HepG2 (cell line): ENCODE results near the gene ROBO3. TPM values are rescaled to one million over a fixed set of nuclear protein-coding genes. Genes with fewer than 3 reads are reported as not detected.

Experiments used
- ATAC-seq: fragments of 200-7000 bp; cut with Tn5 transposase; 3 replicates; pipeline ENCODE4 v1.9.1; 2020; ENCODE audit warnings: mild to moderate bottlenecking, moderate library complexity
- BruUV-seq: library from RNA; stranded (reverse); fragments of 400-500 nt; replicated peaks from 2 replicates; lab custom pipeline; 2021; lab: Mats Ljungman, UMichigan
- CTCF ChIA-PET: fragments of 300-600 bp; formaldehyde crosslinking; extraction: SDS; loops from one replicate; lab custom pipeline; 2021; ENCODE audit warnings: low total read pairs, inconsistent platforms, low intra/inter-chr PET ratio; lab: Yijun Ruan, JAX
- POLR2A ChIA-PET: fragments of 350-600 bp; sonication (Branson Sonifier 250); formaldehyde crosslinking; loops from one replicate; lab custom pipeline; 2020; ENCODE audit warnings: antibody characterized with exemption, inconsistent platforms; lab: Yijun Ruan, JAX
- DNase-seq: peaks from one replicate; pipeline ENCODE4 v3.0.0-alpha.2; 2015; ENCODE audit warnings: low spot score
- FAIRE-seq: peaks from 3 replicates; lab custom pipeline; 2011; peaks lifted over from hg19 to GRCh38; lab: Jason Lieb, UNC
- H2AFZ ChIP-seq: one replicate; pipeline ENCODE4 v1.6.1; 2011; ENCODE audit warnings: low read length, inconsistent platforms
- H3K27ac ChIP-seq: fragments of 300-600 bp; 3 replicates; pipeline ENCODE4 v1.8.0; 2011; ENCODE audit warnings: mixed run types, mild to moderate bottlenecking, mixed read lengths, low read length, inconsistent platforms; ENCODE audit not compliant: insufficient read depth; ENCODE audit errors: extremely low read length
- H3K27me3 ChIP-seq, 2 experiments: fragments of 200-600 bp in 1 of 2; 2 replicates in 1 of 2; 3 replicates in 1 of 2; pipeline versions ENCODE4 v1.6.0 to v1.8.0; 2011; ENCODE audit warnings: low read length in 2 of 2, mild to moderate bottlenecking in 2 of 2, moderate library complexity in 2 of 2, inconsistent platforms in 1 of 2; ENCODE audit not compliant: insufficient read depth in 2 of 2, control insufficient read depth in 1 of 2
- H3K36me3 ChIP-seq, 2 experiments: fragments of 200-600 bp in 1 of 2; replicated peaks in 1 of 2; 2 replicates in 1 of 2; 3 replicates in 1 of 2; pipeline versions ENCODE4 v1.5.1 to v1.8.0; 2011; ENCODE audit warnings: low read length in 2 of 2, inconsistent platforms in 1 of 2; ENCODE audit not compliant: insufficient read depth in 2 of 2, control insufficient read depth in 1 of 2
- H3K4me1 ChIP-seq: 2 replicates; pipeline ENCODE4 v1.5.1; 2012; ENCODE audit warnings: low read length, inconsistent platforms; ENCODE audit not compliant: insufficient read depth
- H3K4me2 ChIP-seq: 2 replicates; pipeline ENCODE4 v1.6.0; 2011; ENCODE audit warnings: low read depth, low read length, inconsistent platforms
- H3K4me3 ChIP-seq, 3 experiments: fragments of 200-600 bp in 1 of 3; sonication (generic), shearing (Covaris generic) in 1 of 3; replicated peaks in 1 of 3; 2 replicates each; pipeline ENCODE4 v1.5.1; 2011 to 2016; ENCODE audit warnings: low read length in 3 of 3, inconsistent platforms in 2 of 3, low read depth in 2 of 3, mild to moderate bottlenecking in 2 of 3, control low read depth in 1 of 3, mixed read lengths in 1 of 3; ENCODE audit not compliant: insufficient read depth in 1 of 3
- H3K79me2 ChIP-seq: one replicate; pipeline ENCODE4 v1.6.1; 2011; ENCODE audit warnings: low read length, inconsistent platforms; ENCODE audit not compliant: insufficient read depth
- H3K9ac ChIP-seq: 2 replicates; pipeline ENCODE4 v1.6.0; 2011; ENCODE audit warnings: mild to moderate bottlenecking, low read depth, low read length, inconsistent platforms; ENCODE audit not compliant: insufficient read depth
- H3K9me3 ChIP-seq: 2 replicates; pipeline ENCODE4 v1.5.1; 2012; ENCODE audit warnings: mild to moderate bottlenecking, low read length
- H4K20me1 ChIP-seq: 2 replicates; pipeline ENCODE4 v1.6.0; 2011; ENCODE audit warnings: inconsistent platforms, mild to moderate bottlenecking, low read length, moderate library complexity; ENCODE audit not compliant: insufficient read depth
- ATF1 ChIP-seq: IDR thresholded peaks from 2 replicates; pipeline ENCODE4 v1.6.1; 2016; ENCODE audit warnings: mild to moderate bottlenecking, control low read depth
- GTF3A ChIP-seq: sonication (generic); formaldehyde crosslinking; conservative IDR thresholded peaks from 2 replicates; pipeline ENCODE4 v1.4.0; 2020; ENCODE audit warnings: mild to moderate bottlenecking, missing genetic modification reagents
- KDM6A ChIP-seq: IDR thresholded peaks from 2 replicates; pipeline ENCODE4 v1.6.1; 2016; ENCODE audit warnings: low read depth
- MEIS1 ChIP-seq: sonication (generic); formaldehyde crosslinking; IDR thresholded peaks from 2 replicates; pipeline ENCODE4 v1.9.0; 2021; ENCODE audit warnings: mild to moderate bottlenecking, missing genetic modification reagents, moderate library complexity, borderline replicate concordance
- MYC ChIP-seq: sonication (generic); formaldehyde crosslinking; IDR thresholded peaks from 2 replicates; pipeline ENCODE4 v1.9.0; 2021; ENCODE audit warnings: missing genetic modification reagents, borderline replicate concordance
- SNAPC5 ChIP-seq: sonication (generic); formaldehyde crosslinking; IDR thresholded peaks from 2 replicates; pipeline ENCODE4 v1.8.1; 2023; ENCODE audit warnings: mild to moderate bottlenecking, missing genetic modification reagents, borderline replicate concordance
- ZFP62 ChIP-seq: sonication (generic); formaldehyde crosslinking; IDR thresholded peaks from 2 replicates; pipeline ENCODE4 v1.4.0; 2020; ENCODE audit warnings: missing genetic modification reagents
- ZNF607 ChIP-seq: sonication (generic); formaldehyde crosslinking; IDR thresholded peaks from 2 replicates; pipeline ENCODE4 v1.5.1; 2020; ENCODE audit warnings: missing genetic modification reagents, mild to moderate bottlenecking, borderline replicate concordance
- ZNF790 ChIP-seq: sonication (generic); formaldehyde crosslinking; IDR thresholded peaks from 2 replicates; pipeline ENCODE4 v1.8.0; 2022; ENCODE audit warnings: missing genetic modification reagents, mild to moderate bottlenecking, borderline replicate concordance
- WGBS: methylation state at CpG from one replicate; pipeline ENCODE4 v1.1.6; 2017; ENCODE audit warnings: low lambda C conversion rate; 5-methylcytosine and 5-hydroxymethylcytosine counted together
- in situ Hi-C: cut with HindIII; loops from 2 replicates; pipeline ENCODE4 v1.10.0; 2017; ENCODE audit warnings: low pct_unique_long_range_greater_than_20kb; ENCODE audit not compliant: extremely low pct_ligation_motif_present
- intact Hi-C: fragments of 100-400 bp; cut with micrococcal nuclease; formaldehyde crosslinking; loops from one replicate; pipeline ENCODE4 v1.10.0; 2022; ENCODE audit not compliant: unreplicated experiment
- polyA plus RNA-seq, 8 experiments: library from polyadenylated mRNA; depleted of rRNA in 3 of 8; stranded (reverse) in 7 of 8; unstranded in 1 of 8; fragments of >200 nt; fragmentation: Illumina TruSeq in 4 of 8; extraction: Trizol in 4 of 8; gene quantifications; 2 replicates each; pipeline versions ENCODE4 v1.2.1 to v1.2.3, GENCODE V29; 2011 to 2016; ENCODE audit warnings: low read depth in 4 of 8, missing spikeins in 1 of 8, mixed read lengths in 1 of 8; ENCODE audit not compliant: insufficient read depth in 1 of 8
- total RNA-seq, 5 experiments: library from RNA; depleted of rRNA; stranded (reverse); fragments of >200 nt; fragmentation: Illumina TruSeq; extraction: Trizol; gene quantifications; 2 replicates each; pipeline ENCODE4 v1.2.3, GENCODE V29; 2016; ENCODE audit warnings: low read depth in 1 of 5
- TF ChIP-seq, protein P1 (sequence below): sonication (generic); formaldehyde crosslinking; conservative IDR thresholded peaks from 2 replicates; pipeline ENCODE4 v1.4.0; 2020; ENCODE audit warnings: mild to moderate bottlenecking, missing genetic modification reagents, moderate library complexity
- TF ChIP-seq, protein P2 (sequence below): sonication (generic); formaldehyde crosslinking; IDR thresholded peaks from 2 replicates; pipeline ENCODE4 v1.8.0; 2022; ENCODE audit warnings: mild to moderate bottlenecking, missing genetic modification reagents, moderate library complexity
- TF ChIP-seq, protein P3 (sequence below): sonication (generic); formaldehyde crosslinking; IDR thresholded peaks from 2 replicates; pipeline ENCODE4 v1.4.0; 2020; ENCODE audit warnings: missing genetic modification reagents

ROBO3 gene
- total and polyA plus RNA-seq, 2 of the 13 experiments (the other 11 are each of a cell fraction or from before 2014, with no cell fraction given), result 0.07 to 2.4 TPM

- TF ChIP-seq ZNF607 (CRISPR knock-in tag) (no peak), ZNF790 (no peak), GTF3A (no peak)
- TF ChIP-seq, protein P1, sequence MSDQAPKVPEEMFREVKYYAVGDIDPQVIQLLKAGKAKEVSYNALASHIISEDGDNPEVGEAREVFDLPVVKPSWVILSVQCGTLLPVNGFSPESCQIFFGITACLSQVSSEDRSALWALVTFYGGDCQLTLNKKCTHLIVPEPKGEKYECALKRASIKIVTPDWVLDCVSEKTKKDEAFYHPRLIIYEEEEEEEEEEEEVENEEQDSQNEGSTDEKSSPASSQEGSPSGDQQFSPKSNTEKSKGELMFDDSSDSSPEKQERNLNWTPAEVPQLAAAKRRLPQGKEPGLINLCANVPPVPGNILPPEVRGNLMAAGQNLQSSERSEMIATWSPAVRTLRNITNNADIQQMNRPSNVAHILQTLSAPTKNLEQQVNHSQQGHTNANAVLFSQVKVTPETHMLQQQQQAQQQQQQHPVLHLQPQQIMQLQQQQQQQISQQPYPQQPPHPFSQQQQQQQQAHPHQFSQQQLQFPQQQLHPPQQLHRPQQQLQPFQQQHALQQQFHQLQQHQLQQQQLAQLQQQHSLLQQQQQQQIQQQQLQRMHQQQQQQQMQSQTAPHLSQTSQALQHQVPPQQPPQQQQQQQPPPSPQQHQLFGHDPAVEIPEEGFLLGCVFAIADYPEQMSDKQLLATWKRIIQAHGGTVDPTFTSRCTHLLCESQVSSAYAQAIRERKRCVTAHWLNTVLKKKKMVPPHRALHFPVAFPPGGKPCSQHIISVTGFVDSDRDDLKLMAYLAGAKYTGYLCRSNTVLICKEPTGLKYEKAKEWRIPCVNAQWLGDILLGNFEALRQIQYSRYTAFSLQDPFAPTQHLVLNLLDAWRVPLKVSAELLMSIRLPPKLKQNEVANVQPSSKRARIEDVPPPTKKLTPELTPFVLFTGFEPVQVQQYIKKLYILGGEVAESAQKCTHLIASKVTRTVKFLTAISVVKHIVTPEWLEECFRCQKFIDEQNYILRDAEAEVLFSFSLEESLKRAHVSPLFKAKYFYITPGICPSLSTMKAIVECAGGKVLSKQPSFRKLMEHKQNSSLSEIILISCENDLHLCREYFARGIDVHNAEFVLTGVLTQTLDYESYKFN, result no peak
Measured at GRCh38 chr11:124889191-124890091, 24.2 kb downstream of the ROBO3 start (continued).

DNA sequence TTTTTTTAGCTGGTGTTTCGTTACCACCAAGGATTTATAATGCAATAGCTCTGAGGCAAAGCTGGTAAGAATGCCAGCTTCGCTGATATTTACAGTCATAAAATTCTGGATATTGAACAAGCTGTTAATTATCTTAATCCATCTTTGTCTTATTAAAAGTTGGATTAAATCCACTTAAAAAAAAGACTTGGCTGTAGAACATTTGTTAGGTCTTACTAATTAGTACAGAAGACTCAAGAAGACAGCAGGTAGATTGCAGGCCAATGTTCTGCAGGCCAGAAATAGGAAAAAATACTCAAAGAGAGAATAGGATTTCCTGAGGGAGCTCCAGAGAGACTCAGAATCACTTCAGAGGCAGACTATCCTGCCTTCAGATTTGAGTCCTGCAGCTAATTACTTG lies 24.9 kb downstream of the ROBO3 start:
- DNase-seq (no peak), FAIRE-seq (no peak), ATAC-seq (no peak)
- WGBS, result 15% methylated on average over 2 of the region's 2 CpGs
- in situ Hi-C loops (no loop called here), intact Hi-C loops (no loop called here)
- H3K27me3 ChIP-seq, result peaks cover 0 to 56% of the 10 kb centered on the region in 2 experiments; a peak in 4 of 5 replicates
- H3K27ac ChIP-seq, result no peak overlapping the region
- H3K9me3 ChIP-seq, result no peaks in the 10 kb centered on the region
- ChIA-PET POLR2A (no interaction called here), CTCF (no interaction called here)
- H4K20me1 ChIP-seq, result no peaks in the 10 kb centered on the region
- no peaks in the 10 kb centered on the region for H3K36me3 ChIP-seq
- no peak overlapping the region for H3K9ac ChIP-seq
- no peak overlapping the region for H3K4me3 ChIP-seq
- no peaks in the 10 kb centered on the region for H3K79me2 ChIP-seq
- BruUV-seq, result no TSS peak
- H3K4me2 ChIP-seq, result no peak overlapping the region
- H3K4me1 ChIP-seq, result peaks cover 18% of the 10 kb centered on the region
- H2AFZ ChIP-seq, result no peak overlapping the region
- TF ChIP-seq MEIS1 (CRISPR knock-in tag), result no peak
- no peak for TF ChIP-seq ATF1 (CRISPR knock-in tag)
- no peak for TF ChIP-seq MYC (CRISPR knock-in tag)
- TF ChIP-seq KDM6A (CRISPR knock-in tag), result no peak
- no peak for TF ChIP-seq ZFP62 (CRISPR knock-in tag)
- TF ChIP-seq, protein P2, sequence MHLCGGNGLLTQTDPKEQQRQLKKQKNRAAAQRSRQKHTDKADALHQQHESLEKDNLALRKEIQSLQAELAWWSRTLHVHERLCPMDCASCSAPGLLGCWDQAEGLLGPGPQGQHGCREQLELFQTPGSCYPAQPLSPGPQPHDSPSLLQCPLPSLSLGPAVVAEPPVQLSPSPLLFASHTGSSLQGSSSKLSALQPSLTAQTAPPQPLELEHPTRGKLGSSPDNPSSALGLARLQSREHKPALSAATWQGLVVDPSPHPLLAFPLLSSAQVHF (CRISPR knock-in tag), result no peak
- no peak for TF ChIP-seq SNAPC5
- TF ChIP-seq, protein P3, sequence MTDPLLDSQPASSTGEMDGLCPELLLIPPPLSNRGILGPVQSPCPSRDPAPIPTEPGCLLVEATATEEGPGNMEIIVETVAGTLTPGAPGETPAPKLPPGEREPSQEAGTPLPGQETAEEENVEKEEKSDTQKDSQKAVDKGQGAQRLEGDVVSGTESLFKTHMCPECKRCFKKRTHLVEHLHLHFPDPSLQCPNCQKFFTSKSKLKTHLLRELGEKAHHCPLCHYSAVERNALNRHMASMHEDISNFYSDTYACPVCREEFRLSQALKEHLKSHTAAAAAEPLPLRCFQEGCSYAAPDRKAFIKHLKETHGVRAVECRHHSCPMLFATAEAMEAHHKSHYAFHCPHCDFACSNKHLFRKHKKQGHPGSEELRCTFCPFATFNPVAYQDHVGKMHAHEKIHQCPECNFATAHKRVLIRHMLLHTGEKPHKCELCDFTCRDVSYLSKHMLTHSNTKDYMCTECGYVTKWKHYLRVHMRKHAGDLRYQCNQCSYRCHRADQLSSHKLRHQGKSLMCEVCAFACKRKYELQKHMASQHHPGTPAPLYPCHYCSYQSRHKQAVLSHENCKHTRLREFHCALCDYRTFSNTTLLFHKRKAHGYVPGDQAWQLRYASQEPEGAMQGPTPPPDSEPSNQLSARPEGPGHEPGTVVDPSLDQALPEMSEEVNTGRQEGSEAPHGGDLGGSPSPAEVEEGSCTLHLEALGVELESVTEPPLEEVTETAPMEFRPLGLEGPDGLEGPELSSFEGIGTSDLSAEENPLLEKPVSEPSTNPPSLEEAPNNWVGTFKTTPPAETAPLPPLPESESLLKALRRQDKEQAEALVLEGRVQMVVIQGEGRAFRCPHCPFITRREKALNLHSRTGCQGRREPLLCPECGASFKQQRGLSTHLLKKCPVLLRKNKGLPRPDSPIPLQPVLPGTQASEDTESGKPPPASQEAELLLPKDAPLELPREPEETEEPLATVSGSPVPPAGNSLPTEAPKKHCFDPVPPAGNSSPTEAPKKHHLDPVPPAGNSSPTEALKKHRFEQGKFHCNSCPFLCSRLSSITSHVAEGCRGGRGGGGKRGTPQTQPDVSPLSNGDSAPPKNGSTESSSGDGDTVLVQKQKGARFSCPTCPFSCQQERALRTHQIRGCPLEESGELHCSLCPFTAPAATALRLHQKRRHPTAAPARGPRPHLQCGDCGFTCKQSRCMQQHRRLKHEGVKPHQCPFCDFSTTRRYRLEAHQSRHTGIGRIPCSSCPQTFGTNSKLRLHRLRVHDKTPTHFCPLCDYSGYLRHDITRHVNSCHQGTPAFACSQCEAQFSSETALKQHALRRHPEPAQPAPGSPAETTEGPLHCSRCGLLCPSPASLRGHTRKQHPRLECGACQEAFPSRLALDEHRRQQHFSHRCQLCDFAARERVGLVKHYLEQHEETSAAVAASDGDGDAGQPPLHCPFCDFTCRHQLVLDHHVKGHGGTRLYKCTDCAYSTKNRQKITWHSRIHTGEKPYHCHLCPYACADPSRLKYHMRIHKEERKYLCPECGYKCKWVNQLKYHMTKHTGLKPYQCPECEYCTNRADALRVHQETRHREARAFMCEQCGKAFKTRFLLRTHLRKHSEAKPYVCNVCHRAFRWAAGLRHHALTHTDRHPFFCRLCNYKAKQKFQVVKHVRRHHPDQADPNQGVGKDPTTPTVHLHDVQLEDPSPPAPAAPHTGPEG (CRISPR knock-in tag), result no peak
